GOT3 (cell line): Measurements from ENCODE around the gene NR2F2.

Experiments used
- DNase-seq: peaks from one replicate; lab custom pipeline; 2025; ENCODE audit warnings: mixed read lengths; lab: John Stamatoyannopoulos, UW

The NR2F2 gene

GRCh38 chr15:96342406-96343112 is 12.1 kb downstream of the NR2F2 start:
- no peak for DNase-seq

GRCh38 chr15:96343113-96344059 is 12.9 kb downstream of the NR2F2 start:
- no peak for DNase-seq

DNA sequence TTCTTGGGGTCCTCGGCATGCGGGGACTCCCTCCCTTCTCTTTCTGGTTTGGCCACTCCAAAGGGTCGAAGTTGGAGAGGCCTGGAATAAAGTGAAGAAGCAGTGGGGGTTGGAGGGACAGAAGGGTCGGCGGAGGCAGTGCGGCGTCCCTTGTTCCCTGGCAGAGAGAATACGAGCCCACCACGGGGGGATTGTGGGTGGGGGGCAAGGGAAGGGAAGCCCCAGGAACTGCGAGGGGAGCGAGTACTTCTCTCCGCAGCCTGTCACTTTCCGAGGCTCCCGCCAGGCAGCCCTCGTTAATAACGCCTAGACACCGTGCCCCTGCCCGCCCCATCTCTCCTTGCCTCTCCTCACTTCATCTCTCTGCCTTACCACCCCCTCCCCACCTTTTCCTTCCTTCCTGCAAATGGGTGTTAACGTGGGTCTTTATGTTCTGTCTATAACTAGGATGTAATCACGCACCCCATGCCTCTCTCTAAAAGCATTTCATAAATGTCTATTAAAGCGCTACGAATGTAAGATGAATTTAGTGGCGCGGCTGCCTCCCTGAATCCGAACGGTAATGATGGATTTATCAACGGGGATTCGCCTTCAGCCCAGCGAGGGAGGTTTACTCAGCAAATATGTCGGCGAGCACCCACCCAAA is 13.7 kb downstream of the NR2F2 start:
- no peak for DNase-seq

DNA sequence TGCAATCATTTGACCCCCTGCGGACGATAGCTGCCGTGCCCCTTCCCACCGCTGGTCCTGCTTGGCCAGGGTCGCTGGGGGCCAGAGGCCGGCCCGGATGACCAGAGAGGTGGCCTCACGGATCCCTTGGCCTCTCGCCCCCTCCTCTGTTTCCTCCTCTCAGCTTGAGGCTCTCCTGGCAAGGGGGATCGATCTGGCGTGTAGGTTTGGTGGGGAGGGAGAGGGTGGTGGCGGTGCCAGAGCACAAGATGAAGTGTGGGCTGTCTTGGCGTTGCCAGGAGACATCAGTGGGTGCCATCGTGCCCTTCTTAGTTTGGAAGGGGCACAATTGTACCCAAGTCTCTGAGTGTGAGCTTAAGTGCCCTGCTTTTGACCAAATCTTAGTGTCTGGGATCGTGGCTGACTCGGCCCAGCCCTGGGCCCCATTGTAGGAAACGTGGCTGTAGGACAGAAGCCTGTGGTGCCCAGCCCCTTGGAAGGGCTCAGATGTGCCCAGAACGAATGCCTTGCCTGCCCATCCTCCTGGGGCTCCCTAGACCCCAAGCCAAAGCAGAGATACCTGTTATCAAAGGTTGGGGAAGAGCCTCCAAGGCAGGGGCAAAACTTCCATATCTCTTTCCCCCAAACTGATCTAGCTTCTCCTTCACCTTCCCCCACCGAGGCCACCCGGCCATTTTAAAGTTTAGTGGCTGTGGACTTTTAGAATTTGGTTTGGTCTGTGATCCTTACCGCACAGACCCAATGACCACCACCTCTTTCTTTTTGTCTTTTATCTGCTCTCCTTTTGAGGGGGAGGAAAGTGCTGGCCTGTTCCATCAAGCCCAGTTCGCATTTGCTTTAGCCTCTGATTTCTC is 14.4 kb downstream of the NR2F2 start:
- no peak for DNase-seq

DNA sequence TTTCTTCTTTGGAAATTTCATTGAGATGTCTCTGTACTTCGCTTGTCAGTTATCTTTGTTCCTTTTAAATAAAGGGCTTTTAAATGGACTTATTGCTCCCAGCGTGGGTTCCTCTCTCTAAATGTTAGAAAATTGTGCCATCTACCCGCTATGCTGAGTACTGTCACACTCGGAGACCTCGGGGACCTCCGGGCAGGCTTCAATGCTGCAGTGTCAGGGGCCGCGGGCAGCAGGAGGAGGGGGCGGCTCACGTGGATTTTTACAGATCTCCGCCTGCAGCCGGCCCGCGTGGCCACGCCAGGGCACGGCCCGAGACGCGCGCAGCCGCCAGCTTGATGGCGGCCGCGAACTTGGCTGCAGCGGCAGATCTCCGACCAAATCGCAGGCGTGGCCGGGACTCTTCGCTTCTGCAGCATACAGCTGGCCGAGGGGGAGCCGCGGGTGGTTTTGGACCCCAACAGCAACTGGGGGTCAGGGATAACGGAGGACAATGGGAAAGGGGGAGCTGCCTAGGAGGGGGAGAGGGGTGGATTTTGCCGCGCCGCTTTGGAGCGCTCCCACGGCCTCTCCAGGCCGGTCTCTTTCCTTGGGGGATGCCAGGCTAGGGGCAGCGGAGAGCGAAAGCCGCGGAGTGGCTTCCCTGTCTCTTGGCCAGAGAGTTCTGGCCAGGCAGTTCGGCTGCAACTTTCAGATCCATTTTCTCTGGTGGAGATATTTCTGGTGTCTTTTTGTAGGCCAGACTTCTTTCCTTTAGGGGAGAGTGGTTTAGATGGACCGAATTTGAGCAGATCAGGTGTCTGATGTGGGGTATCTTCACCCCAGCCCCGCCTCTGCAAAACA is 15.3 kb downstream of the NR2F2 start:
- DNase-seq, result peak; percentile 31

GRCh38 chr15:96346409-96346970 is 16.0 kb downstream of the NR2F2 start:
- DNase-seq, result no peak

DNA sequence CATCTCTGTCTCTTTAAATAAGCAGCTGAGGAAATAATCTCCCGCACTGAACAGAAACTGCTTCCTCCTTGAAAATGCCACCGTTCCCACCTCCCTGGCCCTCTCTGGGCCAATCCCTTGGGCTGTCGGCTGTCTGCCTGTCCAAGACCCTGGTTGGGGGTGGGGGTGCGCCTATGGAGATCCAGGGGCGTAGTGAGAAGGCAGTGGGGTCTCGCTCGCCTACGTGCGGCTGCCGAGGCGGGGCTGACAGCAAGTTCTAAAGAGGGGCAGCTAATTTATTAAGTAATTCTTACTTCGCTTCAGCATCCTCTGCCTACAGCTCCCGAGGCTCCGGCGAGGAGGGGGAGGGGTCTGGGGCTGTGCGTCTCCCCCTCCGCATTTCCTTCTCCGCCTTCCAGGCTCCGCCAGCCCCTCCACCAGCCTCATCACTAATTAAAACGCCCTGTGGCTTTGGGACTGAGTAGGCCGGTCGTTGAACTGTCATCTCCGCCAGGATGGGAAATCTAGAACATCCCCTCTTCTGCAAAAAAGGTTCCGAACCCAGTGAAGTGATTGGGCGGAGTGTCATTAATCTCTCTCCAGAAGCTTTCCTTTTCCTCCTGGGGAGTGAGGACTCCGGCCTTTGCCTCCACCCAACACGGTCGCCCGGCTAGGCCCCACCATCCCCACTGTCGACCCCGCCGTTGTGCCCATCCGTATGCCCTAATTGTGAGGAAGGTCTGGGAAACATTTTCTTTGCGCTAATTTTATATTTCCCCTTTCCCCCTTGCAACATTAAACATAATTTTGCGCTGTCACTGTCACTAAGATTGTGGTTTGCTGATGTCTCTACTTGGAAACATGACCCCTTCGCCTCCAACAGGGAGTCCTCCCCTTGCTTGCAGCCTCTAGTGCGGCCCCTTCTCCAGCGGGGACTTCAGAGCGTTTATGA is 16.9 kb downstream of the NR2F2 start:
- DNase-seq, result no peak

DNA sequence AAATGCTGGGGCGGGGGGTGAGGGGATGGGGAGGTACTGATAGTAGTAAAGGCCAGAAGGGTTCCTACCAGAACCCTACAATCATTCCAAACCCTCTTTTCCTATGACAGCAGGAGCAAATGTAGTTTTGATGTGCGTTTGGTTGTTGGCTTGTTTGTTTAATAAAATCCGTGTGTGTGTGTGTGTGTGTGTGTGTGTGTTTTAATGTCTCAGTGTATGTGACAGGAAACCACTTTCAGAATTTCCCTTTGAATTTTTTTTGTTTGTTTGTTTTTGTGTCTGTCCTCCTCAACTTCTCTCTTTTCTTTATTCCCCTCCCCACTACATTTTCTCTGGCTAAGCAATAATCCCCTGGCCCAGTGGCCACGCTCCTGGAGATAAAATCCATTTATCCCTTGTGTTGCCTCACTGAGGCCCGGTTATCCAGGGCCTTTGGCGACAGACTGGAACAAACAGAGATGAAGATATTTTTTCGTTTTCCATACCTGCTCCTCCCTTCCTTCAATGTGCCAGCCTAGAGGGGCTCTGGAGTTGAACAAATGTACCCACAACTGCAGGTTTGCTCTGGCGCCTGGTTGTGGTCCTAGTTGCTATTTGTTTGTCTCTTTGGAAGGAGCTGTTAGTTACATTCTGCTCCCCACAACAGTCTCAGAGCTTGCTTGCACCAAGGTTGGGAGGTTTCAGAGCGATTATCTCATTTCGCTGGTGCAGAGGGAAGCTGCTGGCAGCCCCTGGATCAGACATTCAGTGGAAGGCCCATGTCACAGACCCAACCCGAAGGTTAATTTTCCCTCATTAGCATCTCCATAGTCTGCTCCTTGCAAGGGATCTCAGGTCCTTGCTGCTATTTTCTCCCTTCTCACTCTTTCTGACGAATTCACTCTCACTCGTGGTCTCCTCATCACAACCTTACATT is 17.9 kb downstream of the NR2F2 start:
- no peak for DNase-seq

DNA sequence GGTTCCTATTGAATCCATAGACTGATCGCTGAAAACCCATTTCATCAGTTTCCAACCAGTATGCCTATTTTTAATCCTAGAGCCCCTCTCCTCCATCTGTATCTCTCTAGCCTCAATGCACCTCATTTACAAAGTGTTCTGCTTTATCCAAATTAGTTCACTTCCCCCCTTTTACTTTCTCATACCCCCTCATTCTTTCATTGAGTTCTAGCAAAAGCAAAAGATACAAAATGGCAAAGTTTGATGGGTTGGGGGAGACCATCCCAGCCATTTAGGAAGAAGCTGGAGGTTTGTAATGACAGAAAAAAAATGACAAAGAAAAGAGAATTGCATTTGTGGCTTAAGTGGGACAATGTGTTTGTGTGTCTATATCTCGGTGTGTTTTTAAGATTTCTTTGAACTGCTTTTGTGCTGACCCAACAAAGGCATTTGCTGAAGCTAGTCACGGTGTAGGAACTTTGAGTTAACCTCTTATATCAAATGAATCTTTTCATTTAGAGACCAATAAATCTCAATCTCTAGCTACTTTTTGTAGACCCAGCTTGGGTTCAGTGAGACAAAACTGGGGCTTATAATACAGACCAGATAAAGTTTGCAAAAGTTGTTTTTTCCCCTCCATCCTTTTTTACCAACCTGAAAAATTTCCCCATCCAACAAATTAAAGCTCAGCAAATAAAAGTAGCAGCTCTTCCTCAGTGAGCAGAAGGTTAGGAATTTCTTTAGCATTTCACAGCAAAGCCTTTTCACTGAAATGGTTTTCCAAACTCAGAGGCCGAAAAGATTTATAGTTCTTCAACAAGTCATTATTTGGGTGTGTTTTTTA is 18.7 kb downstream of the NR2F2 start:
- DNase-seq, result no peak

DNA sequence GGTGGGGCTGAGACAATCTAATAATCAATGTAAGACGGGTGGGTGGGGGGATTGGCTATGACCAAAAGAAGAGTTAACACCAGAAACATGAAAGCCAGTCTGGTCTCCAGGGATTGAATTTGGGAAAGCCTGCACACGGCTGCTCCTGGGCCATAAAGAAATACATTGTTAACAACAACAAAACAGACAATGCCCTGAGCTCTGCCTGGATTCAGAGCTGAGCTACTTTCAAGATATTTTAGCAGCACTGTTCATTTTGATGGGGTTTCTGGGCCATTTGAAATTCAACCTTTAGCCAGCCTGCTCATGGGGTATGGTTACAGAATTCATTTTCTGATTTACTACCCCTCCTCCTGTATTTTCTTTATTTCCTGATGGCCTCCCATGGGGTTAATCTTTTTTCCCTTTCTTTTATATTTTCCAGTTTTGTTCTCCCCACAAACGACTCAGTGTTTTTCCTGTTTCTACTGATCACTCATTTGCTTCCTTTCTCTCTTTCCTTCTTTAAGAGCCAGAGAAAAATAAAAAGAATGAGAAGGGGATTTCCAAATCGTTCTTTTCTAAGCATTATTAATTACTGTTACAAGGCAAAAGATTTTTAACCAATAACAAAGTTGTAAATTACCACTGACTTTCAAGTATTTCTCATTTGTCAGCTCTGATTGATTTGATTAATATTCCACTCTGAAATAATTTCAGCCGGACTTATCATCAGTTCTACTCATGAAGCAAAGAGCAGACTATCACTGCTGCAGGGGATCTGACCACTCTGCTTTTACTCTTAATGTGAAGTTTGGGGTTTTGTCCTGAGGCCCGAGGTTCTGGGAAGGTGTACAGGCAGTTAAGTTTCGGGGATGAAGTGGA is 19.6 kb downstream of the NR2F2 start:
- no peak for DNase-seq

DNA sequence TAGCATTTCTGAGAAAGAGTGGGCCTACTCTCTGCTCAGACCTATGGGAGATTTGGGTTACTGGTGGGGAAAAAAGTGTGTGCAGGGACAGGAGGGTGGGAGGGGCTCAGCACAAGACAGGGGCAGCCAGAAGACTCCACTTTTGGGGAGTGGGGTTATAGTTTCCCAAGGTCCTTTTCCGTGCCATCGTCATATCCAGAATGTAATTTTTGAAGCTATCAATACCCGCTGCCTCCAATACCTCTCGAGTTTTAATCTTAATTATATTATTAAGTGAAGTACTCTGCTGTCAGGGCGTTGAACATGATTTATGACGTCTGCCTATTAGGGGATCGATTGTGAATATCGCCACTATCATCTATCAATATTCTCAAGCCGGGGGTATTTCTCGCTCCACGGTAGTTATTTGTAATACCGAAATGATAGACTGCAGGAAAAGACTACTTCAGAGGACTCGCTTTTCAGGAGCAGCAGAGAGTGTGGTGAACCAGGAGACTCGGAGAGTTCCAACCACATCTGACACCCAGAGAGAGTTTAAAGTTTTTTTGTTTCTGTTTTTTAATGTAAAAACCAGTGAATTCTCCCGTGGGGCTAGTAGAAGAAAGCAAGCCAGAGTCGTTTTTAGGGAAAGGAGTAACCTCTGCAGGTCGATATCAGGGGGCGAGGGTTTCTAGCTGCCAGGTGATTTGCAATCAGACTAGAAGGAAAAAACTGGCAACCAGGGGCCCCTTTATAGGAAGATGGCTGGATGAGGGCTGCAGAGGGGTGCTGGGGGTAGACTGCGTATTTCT is 20.6 kb downstream of the NR2F2 start:
- no peak for DNase-seq

DNA sequence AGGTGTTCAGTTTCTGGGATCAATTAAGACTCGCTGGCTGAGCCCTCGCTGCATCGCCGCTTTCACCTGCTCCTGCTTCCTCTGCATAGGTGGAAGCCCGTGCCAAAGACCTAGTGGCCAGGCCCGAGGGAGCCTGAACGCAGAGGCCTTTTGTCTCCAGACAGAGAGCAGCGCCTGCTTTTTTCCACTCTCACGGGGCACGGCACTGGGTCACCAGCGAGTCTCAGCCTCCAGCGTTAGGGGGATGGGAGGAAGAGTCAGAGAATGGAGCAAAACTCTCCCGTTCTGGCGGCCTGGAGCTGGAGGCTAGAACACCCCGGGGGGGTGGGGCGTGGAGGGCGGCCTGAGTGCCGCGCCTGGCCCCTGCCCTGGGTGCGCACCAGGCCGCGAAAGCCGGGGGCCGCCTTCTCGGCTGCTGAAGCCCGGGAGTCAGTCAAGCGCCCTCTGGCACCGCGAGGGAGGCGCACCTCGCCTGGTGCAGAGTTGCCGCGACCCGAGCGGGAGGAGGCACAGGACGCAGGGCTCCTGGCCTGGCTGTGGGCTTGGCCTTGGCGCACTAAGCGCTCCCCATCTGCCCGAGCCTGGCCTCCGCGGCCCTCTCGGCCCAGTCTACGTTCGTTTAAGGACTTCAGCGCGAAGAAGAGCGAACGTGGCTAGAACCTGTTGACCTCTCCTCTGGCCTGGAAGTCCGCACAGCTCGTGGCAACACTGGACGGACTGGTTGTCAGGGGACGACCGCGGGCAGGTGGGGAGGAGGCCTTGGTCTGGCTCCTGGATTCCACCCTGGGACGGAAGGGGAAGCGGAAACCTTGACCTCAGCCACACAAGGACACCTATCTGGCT is 21.5 kb downstream of the NR2F2 start:
- DNase-seq, result no peak

DNA sequence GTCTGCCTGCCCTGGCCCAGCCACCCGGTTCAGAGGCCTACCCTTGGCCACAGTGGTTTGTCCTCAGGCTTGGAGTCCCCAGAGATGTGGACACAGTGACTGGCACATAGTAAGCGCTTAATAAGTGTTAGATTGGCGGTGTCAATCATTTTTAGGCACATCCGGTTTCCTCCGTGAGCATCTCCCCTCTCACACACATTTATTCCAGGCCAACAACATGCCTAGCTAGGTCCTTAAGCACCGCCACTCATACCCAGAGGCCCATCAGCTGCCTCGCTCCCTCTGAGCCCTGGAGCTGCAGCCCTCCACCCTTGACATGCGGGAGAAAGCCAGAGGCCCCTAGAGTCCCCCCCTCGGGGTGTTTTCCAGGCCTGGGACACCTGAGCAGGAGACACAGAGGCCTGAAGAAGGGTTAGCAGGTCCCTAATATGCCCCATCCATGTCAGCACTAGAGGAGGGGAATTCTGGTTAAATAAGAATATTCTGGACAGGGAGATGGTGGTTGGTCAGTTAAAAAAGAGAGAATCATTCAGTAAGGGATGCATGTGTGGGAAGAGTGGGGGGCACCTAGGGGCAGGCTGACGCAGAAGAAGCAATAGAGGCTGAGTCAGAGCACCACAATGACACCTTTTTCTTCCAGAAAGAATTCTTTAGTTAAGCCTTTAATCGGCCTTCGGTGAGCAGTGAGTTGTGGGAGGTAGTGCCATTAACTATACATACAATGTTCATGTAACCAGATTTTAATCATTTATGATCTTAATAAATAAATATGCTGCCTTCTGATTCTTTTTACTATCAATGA is 22.3 kb downstream of the NR2F2 start:
- DNase-seq, result no peak

GRCh38 chr15:96353416-96353929 is 23.0 kb downstream of the NR2F2 start:
- no peak for DNase-seq
